Neural crest cell (in vitro differentiated cells): Measurements from ENCODE around the gene LAMC2. TPM values are rescaled to one million over a fixed set of nuclear protein-coding genes. Genes with fewer than 3 reads are reported as not detected.

Experiments used
- DNase-seq: peaks from one replicate; pipeline ENCODE4 v3.0.0; 2021; ENCODE audit warnings: low read depth, mixed read lengths, low spot score
- H3K27ac Mint-ChIP-seq: one replicate; pipeline ENCODE4 v1.8.0; 2021; ENCODE audit warnings: mild to moderate bottlenecking, mixed read lengths; ENCODE audit not compliant: unreplicated experiment
- H3K27me3 Mint-ChIP-seq: 2 replicates; pipeline ENCODE4 v1.8.0; 2021; ENCODE audit warnings: low read depth, mild to moderate bottlenecking, mixed read lengths
- H3K36me3 Mint-ChIP-seq: 2 replicates; pipeline ENCODE4 v1.8.0; 2021; ENCODE audit warnings: low read depth, mild to moderate bottlenecking, mixed read lengths
- H3K4me1 Mint-ChIP-seq: 2 replicates; pipeline ENCODE4 v1.8.0; 2021; ENCODE audit warnings: mixed read lengths
- H3K4me3 Mint-ChIP-seq: one replicate; pipeline ENCODE4 v1.8.0; 2021; ENCODE audit warnings: mild to moderate bottlenecking, mixed read lengths
- H3K9me3 Mint-ChIP-seq: 2 replicates; pipeline ENCODE4 v1.8.0; 2021; ENCODE audit warnings: mixed read lengths
- total RNA-seq: library from RNA; stranded (reverse); gene quantifications from 2 replicates; pipeline ENCODE4 v1.2.1, GENCODE V29; 2021
- TF ChIP-seq, protein P1 (sequence below): fragments of 200-600 bp; sonication (generic); conservative IDR thresholded peaks from 2 replicates; pipeline ENCODE4 v1.5.0; 2021; ENCODE audit warnings: antibody characterized with exemption, mild to moderate bottlenecking

Gene LAMC2
- total RNA-seq, 1 donor from 2014 or later: not detected

DNA sequence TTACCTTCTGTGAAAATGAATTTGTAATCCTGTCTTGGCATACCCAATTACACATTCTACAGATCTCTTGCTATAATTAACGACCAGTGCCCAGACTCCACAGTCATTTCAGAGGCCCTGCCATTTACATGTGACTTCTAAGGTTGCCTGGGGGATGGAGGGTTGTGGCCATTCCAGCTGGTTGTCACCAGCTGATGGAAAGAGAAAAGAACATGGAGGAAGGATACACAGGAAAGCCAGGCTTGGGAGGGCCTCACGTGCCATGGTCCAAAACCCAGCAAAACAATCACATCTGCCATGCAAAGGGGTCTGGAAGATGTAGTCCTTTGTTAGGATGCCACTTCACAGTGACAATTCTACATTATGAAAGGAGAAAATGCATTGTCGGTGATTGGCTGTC, 59.3 kb downstream of the LAMC2 start:
- TF ChIP-seq, protein P1, sequence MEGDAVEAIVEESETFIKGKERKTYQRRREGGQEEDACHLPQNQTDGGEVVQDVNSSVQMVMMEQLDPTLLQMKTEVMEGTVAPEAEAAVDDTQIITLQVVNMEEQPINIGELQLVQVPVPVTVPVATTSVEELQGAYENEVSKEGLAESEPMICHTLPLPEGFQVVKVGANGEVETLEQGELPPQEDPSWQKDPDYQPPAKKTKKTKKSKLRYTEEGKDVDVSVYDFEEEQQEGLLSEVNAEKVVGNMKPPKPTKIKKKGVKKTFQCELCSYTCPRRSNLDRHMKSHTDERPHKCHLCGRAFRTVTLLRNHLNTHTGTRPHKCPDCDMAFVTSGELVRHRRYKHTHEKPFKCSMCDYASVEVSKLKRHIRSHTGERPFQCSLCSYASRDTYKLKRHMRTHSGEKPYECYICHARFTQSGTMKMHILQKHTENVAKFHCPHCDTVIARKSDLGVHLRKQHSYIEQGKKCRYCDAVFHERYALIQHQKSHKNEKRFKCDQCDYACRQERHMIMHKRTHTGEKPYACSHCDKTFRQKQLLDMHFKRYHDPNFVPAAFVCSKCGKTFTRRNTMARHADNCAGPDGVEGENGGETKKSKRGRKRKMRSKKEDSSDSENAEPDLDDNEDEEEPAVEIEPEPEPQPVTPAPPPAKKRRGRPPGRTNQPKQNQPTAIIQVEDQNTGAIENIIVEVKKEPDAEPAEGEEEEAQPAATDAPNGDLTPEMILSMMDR: no peak
- DNase-seq: no peak
- Mint-ChIP-seq H3K4me3 (no peak overlapping the region), H3K36me3 (no peaks in the 10 kb centered on the region), H3K4me1 (no peaks in the 10 kb centered on the region), H3K27me3 (no peaks in the 10 kb centered on the region), H3K9me3 (peaks cover 3% of the 10 kb centered on the region), H3K27ac (no peak overlapping the region)

DNA sequence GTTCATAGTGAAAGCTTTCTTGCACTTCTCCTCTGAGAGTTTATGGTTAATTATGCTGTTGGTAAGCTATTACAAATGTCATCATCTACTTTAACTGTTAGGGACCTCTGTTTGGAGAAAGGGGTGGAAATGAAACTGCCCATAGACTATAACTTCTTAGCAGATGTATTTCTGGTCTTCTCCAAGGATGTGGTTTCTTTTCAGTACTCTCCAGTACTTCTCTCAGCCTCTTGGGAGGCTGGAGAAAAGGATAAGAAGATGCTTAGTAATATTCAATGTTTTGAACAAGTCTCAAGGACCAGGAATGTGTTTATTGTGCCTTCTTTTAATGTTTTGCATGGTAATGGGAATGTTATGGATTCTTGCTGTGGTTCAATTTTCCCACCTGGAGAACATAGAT, 60.4 kb downstream of the LAMC2 start:
- no peak overlapping the region for H3K4me3 Mint-ChIP-seq
- no peaks in the 10 kb centered on the region for H3K4me1 Mint-ChIP-seq
- TF ChIP-seq, protein P1: no peak
- H3K27ac Mint-ChIP-seq: no peak overlapping the region
- H3K9me3 Mint-ChIP-seq: peaks cover 3% of the 10 kb centered on the region
- no peaks in the 10 kb centered on the region for H3K27me3 Mint-ChIP-seq
- H3K36me3 Mint-ChIP-seq: no peaks in the 10 kb centered on the region
- no peak for DNase-seq

DNA sequence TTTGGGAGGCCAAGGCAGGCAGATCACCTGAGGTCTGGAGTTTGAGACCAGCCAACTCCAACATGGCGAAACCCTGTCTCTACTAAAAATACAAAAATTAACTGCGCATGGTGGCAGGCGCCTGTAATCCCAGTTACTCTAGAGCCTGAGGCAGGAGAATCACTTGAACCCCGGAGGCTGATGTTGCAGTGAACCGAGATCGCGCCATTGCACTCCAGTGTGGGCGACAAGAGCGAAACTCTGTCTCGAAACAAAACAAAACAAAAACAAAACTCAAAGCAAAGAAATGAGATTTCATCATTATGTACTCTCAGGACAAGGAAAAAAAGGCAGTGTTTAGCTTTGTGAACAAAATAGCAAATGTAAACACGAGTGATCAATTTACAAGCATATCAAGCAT, 61.0 kb downstream of the LAMC2 start:
- H3K4me3 Mint-ChIP-seq: no peak overlapping the region
- no peak for DNase-seq
- peaks cover 2% of the 10 kb centered on the region for H3K36me3 Mint-ChIP-seq
- H3K27ac Mint-ChIP-seq: no peak overlapping the region
- no peaks in the 10 kb centered on the region for H3K27me3 Mint-ChIP-seq
- H3K9me3 Mint-ChIP-seq: peaks cover 3% of the 10 kb centered on the region
- TF ChIP-seq, protein P1: no peak
- no peaks in the 10 kb centered on the region for H3K4me1 Mint-ChIP-seq

DNA sequence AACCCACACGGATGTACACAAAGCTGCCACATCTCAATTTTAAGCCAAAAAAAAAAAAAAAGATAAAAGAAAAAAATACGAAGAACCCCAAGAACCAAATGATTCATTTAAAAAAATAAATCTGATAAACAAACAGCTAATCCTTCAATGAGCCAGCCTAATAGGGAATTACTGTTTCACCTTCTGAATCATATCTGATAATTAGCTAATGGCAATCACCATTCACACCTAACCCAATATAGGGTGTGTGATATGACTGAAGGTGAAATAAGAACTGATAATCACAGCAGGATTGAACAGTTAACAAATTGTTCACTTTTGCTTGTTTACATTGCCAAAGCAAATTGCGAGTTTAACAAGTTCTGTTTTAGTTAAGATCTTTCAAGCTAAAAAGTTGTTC, 61.4 kb downstream of the LAMC2 start:
- Mint-ChIP-seq H3K4me1 (no peaks in the 10 kb centered on the region), H3K36me3 (peaks cover 2% of the 10 kb centered on the region), H3K27me3 (no peaks in the 10 kb centered on the region), H3K27ac (no peak overlapping the region), H3K9me3 (peaks cover 3% of the 10 kb centered on the region), H3K4me3 (no peak overlapping the region)
- TF ChIP-seq, protein P1: no peak
- DNase-seq: no peak

DNA sequence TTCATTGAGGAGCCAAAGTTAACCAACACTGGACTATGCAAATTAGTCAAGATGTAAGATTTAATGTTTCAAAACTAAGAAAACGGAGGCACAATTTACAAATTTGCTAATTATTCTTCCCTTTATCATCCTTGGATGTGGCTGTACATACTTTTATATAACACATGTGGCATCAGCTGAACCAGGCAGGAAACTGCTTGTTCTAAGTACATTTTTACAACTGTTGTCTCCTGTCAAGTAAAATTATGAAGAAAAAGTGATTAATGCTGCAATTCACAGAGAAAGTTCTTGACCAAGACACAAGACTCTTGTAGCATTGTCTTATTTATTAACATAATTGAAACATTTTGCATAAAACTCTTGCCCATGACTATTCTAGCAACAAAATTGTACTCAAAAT, 61.9 kb downstream of the LAMC2 start:
- Mint-ChIP-seq H3K9me3 (peaks cover 3% of the 10 kb centered on the region), H3K27ac (no peak overlapping the region), H3K4me3 (no peak overlapping the region), H3K36me3 (peaks cover 2% of the 10 kb centered on the region), H3K27me3 (no peaks in the 10 kb centered on the region), H3K4me1 (no peaks in the 10 kb centered on the region)
- no peak for DNase-seq
- TF ChIP-seq, protein P1: no peak
